Neural cell (in vitro differentiated cells): ENCODE data around the gene SLC35A2.

Source experiments
- CTCF ChIP-seq: fragments of 450-650 bp; IDR thresholded peaks from 2 replicates; pipeline ENCODE4 v1.5.1; 2014; ENCODE audit warnings: antibody characterized with exemption, mild to moderate bottlenecking, moderate library complexity; ENCODE audit not compliant: poor library complexity, severe bottlenecking
- POLR2AphosphoS5 ChIP-seq: IDR thresholded peaks from 2 replicates; pipeline ENCODE4 v1.6.1; 2012
- REST ChIP-seq: IDR thresholded peaks from 2 replicates; pipeline ENCODE4 v1.6.1; 2012; ENCODE audit warnings: borderline replicate concordance
- SMC3 ChIP-seq: fragments of 450-650 bp; conservative IDR thresholded peaks from 2 replicates; pipeline ENCODE4 v1.6.1; 2014; ENCODE audit warnings: antibody characterized with exemption, mild to moderate bottlenecking, moderate library complexity; ENCODE audit not compliant: poor library complexity

GRCh38 chrX:48920718-48921104 lies 9.3 kb upstream of the SLC35A2 start:
- no peak for TF ChIP-seq CTCF
- no peak for TF ChIP-seq POLR2AphosphoS5
- no peak for TF ChIP-seq REST
- no peak for TF ChIP-seq SMC3
